Measurements from ENCODE around the gene CHST1. TPM values are rescaled to one million over a fixed set of nuclear protein-coding genes. Genes with fewer than 3 reads are reported as not detected.

CHST1 gene
- total RNA-seq, 1 experiment from 2014 or later = not detected

GRCh38 chr11:45678976-45679375 is 13.6 kb upstream of the CHST1 start:
- Mint-ChIP-seq H3K4me1 (ENCODE audit: low read depth, unreplicated experiment) (no peaks in the 10 kb centered on the region), H3K27me3 (ENCODE audit: insufficient read depth, unreplicated experiment) (peaks cover 6% of the 10 kb centered on the region), H3K9me3 (ENCODE audit: unreplicated experiment) (no peaks in the 10 kb centered on the region), H3K27ac (ENCODE audit: unreplicated experiment) (no peak overlapping the region), H3K36me3 (ENCODE audit: insufficient read depth, unreplicated experiment) (no peaks in the 10 kb centered on the region), H3K4me3 (ENCODE audit: unreplicated experiment) (no peak overlapping the region)
- no peak for DNase-seq
- intact Hi-C loops (cut with micrococcal nuclease; ENCODE audit: unreplicated experiment) = no loop called here
- no peak for TF ChIP-seq CTCF (IDR thresholded peaks at IDR 0.05; ENCODE audit: insufficient read depth in 1 of 2, low read depth in 1 of 2, low read length in 1 of 2, severe bottlenecking in 1 of 2, unreplicated experiment in 1 of 2)
- Histone ChIP-seq H3K9me3 (no peaks in the 10 kb centered on the region), H3K4me1 (no peaks in the 10 kb centered on the region), H3K4me3 (ENCODE audit: low read depth, low read length) (no peak overlapping the region), H3K36me3 (ENCODE audit: control insufficient read depth, insufficient read depth, low read length) (no peaks in the 10 kb centered on the region), H3K27me3 (replicated peaks; ENCODE audit: control insufficient read depth, insufficient read depth, low read length) (peaks cover 2% of the 10 kb centered on the region)
- no TSS peak for BruUV-seq (replicated peaks)
- CTCF ChIA-PET = no interaction called here
- POLR2A ChIA-PET = no interaction called here

GRCh38 chr11:45677770-45678512 is 12.5 kb upstream of the CHST1 start:
- CTCF ChIA-PET = no interaction called here

GRCh38 chr11:45676522-45677095 is 11.2 kb upstream of the CHST1 start:
- intact Hi-C loops (cut with micrococcal nuclease; ENCODE audit: unreplicated experiment) = no loop called here
- Mint-ChIP-seq H3K9me3 (ENCODE audit: unreplicated experiment) (no peaks in the 10 kb centered on the region), H3K27ac (ENCODE audit: unreplicated experiment) (no peak overlapping the region), H3K36me3 (ENCODE audit: insufficient read depth, unreplicated experiment) (no peaks in the 10 kb centered on the region), H3K4me3 (ENCODE audit: unreplicated experiment) (no peak overlapping the region), H3K4me1 (ENCODE audit: low read depth, unreplicated experiment) (no peaks in the 10 kb centered on the region), H3K27me3 (ENCODE audit: insufficient read depth, unreplicated experiment) (peaks cover 3% of the 10 kb centered on the region)
- H3K9me3 ChIP-seq = no peaks in the 10 kb centered on the region
- TF ChIP-seq CTCF (IDR thresholded peaks at IDR 0.05; ENCODE audit: insufficient read depth in 1 of 2, low read depth in 1 of 2, low read length in 1 of 2, severe bottlenecking in 1 of 2, unreplicated experiment in 1 of 2) = no peak
- POLR2A ChIA-PET = no interaction called here
- no peaks in the 10 kb centered on the region for H3K27me3 ChIP-seq (replicated peaks; ENCODE audit: control insufficient read depth, insufficient read depth, low read length)
- H3K4me3 ChIP-seq (ENCODE audit: low read depth, low read length) = no peak overlapping the region
- no peak for DNase-seq
- no peaks in the 10 kb centered on the region for H3K36me3 ChIP-seq (ENCODE audit: control insufficient read depth, insufficient read depth, low read length)
- no TSS peak for BruUV-seq (replicated peaks)
- H3K4me1 ChIP-seq = no peaks in the 10 kb centered on the region
- CTCF ChIA-PET = no interaction called here

More at GRCh38 chr11:45677770-45678512, 12.5 kb upstream of the CHST1 start:
- POLR2A ChIA-PET = no interaction called here
- Mint-ChIP-seq H3K4me1 (ENCODE audit: low read depth, unreplicated experiment) (no peaks in the 10 kb centered on the region), H3K27ac (ENCODE audit: unreplicated experiment) (no peak overlapping the region), H3K4me3 (ENCODE audit: unreplicated experiment) (no peak overlapping the region), H3K27me3 (ENCODE audit: insufficient read depth, unreplicated experiment) (peaks cover 6% of the 10 kb centered on the region), H3K36me3 (ENCODE audit: insufficient read depth, unreplicated experiment) (no peaks in the 10 kb centered on the region), H3K9me3 (ENCODE audit: unreplicated experiment) (no peaks in the 10 kb centered on the region)
- DNase-seq = no peak
- Histone ChIP-seq H3K4me3 (ENCODE audit: low read depth, low read length) (no peak overlapping the region), H3K36me3 (ENCODE audit: control insufficient read depth, insufficient read depth, low read length) (no peaks in the 10 kb centered on the region), H3K9me3 (no peaks in the 10 kb centered on the region), H3K4me1 (no peaks in the 10 kb centered on the region), H3K27me3 (replicated peaks; ENCODE audit: control insufficient read depth, insufficient read depth, low read length) (no peaks in the 10 kb centered on the region)
- TF ChIP-seq CTCF (IDR thresholded peaks at IDR 0.05; ENCODE audit: insufficient read depth in 1 of 2, low read depth in 1 of 2, low read length in 1 of 2, severe bottlenecking in 1 of 2, unreplicated experiment in 1 of 2) = no peak
- intact Hi-C loops (cut with micrococcal nuclease; ENCODE audit: unreplicated experiment) = no loop called here
- BruUV-seq (replicated peaks) = no TSS peak

Data from Caco-2 (cell line).